HCT116 (cell line): ENCODE data around the gene ANAPC2.

Experiments used
- ATF3 ChIP-seq: IDR thresholded peaks from 2 replicates; pipeline ENCODE4 v1.6.1; 2012
- CEBPB ChIP-seq: IDR thresholded peaks from 2 replicates; pipeline ENCODE4 v1.6.1; 2012; ENCODE audit warnings: low read depth
- CTCF ChIP-seq, 3 experiments: fragments of 200-600 bp in 1 of 3; sonication (generic) in 1 of 3; IDR thresholded peaks in 2 of 3; conservative IDR thresholded peaks in 1 of 3; 2 replicates each; pipeline ENCODE4 v1.5.1; 2012 to 2017; ENCODE audit warnings: low read depth in 2 of 3, low read length in 2 of 3, antibody characterized with exemption in 1 of 3, borderline replicate concordance in 1 of 3, control low read depth in 1 of 3, mild to moderate bottlenecking in 1 of 3, mixed read lengths in 1 of 3, mixed run types in 1 of 3, moderate library complexity in 1 of 3; ENCODE audit not compliant: insufficient read depth in 1 of 3
- EZH2 ChIP-seq: fragments of 200-600 bp; sonication (generic); IDR thresholded peaks from 2 replicates; pipeline ENCODE4 v1.6.1; 2017; ENCODE audit warnings: antibody characterized with exemption, mixed run types
- EZH2phosphoT487 ChIP-seq: fragments of 200-600 bp; IDR thresholded peaks from 2 replicates; pipeline ENCODE4 v1.6.1; 2018; ENCODE audit warnings: antibody characterized with exemption, borderline replicate concordance
- JUND ChIP-seq: IDR thresholded peaks from 2 replicates; pipeline ENCODE4 v1.6.1; 2012
- POLR2A ChIP-seq: IDR thresholded peaks from 2 replicates; pipeline ENCODE4 v1.7.0; 2011; ENCODE audit warnings: borderline replicate concordance; ENCODE audit not compliant: insufficient read depth, insufficient read length; ENCODE audit errors: extremely low read depth
- POLR2AphosphoS5 ChIP-seq: IDR thresholded peaks from 2 replicates; pipeline ENCODE4 v1.6.1; 2011; ENCODE audit warnings: mild to moderate bottlenecking, low read depth, low read length, moderate library complexity
- RAD21 ChIP-seq: IDR thresholded peaks from 2 replicates; pipeline ENCODE4 v1.6.1; 2012; ENCODE audit warnings: low read depth, mild to moderate bottlenecking
- SP1 ChIP-seq: IDR thresholded peaks from 2 replicates; pipeline ENCODE4 v1.6.1; 2012; ENCODE audit warnings: low read depth
- YY1 ChIP-seq: IDR thresholded peaks from 2 replicates; pipeline ENCODE4 v1.6.1; 2011; ENCODE audit warnings: low read length, low read depth, moderate library complexity, mild to moderate bottlenecking; ENCODE audit not compliant: insufficient replicate concordance; ENCODE audit errors: extremely low read depth
- TF ChIP-seq, protein P1 (sequence below): IDR thresholded peaks from 2 replicates; pipeline ENCODE4 v1.6.1; 2012

DNA sequence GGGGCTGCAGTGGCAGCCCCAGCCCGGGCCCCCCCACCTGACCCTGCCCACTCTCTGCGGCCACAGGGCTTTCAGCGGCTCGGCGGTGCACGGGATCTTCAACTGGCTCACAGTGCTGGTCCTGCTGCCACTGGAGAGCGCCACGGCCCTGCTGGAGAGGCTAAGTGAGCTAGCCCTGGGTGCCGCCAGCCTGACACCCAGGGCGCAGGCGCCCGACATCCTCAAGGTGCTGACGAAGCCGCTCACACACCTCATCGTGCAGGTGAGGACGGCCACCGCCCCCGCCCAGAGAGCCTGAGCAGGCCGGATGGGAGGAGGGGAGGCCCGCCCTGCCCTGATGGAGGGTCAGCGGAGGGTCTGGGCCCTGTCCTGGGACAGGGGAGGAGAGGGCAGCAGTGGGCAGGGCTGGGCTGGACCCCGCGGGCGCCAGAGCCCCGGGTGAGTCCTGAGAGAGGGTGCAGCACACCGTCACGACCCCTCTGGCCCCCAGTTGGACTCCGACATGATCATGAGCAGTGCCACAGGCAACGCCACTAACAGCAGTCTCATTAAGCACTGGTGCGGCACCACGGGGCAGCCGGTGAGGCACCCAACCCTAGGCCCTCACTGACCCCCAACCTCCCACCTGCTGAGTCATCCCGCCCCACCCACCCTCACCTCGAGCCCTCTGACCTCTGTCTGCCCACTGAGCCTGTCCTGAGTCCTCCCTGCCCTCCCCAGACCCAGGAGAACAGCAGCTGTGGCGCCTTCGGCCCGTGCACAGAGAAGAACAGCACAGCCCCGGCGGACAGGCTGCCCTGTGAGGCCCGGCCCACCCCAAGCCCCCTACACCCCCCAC lies 45.0 kb upstream of the ANAPC2 start:
- TF ChIP-seq CTCF (IDR thresholded peaks at IDR 0.05 in 2 of 3, conservative IDR thresholded peaks at IDR 0.05 in 1 of 3; ENCODE audit: borderline replicate concordance in 1 of 3, insufficient read depth in 1 of 3, low read depth in 2 of 3, low read length in 2 of 3) (no peak), POLR2A (no peak), EZH2 (no peak), CEBPB (no peak), JUND (no peak), POLR2AphosphoS5 (no peak), SP1 (no peak), YY1 (no peak), ATF3 (no peak), RAD21 (no peak), EZH2phosphoT487 (no peak)
- TF ChIP-seq, protein P1, sequence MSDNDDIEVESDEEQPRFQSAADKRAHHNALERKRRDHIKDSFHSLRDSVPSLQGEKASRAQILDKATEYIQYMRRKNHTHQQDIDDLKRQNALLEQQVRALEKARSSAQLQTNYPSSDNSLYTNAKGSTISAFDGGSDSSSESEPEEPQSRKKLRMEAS = no peak
